ENCODE results near the gene MOGAT3.

MOGAT3 gene

GRCh38 chr7:101160910-101161309, 39.9 kb downstream of the MOGAT3 start:
- no peak for DNase-seq

GRCh38 chr7:101159696-101160674, 40.9 kb downstream of the MOGAT3 start:
- DNase-seq: peak; percentile 56

- DNase-seq: no peak
These were observed 43.8 kb downstream of the MOGAT3 start for GRCh38 chr7:101156866-101157589.

- DNase-seq: no peak
These were observed 44.6 kb downstream of the MOGAT3 start for GRCh38 chr7:101156277-101156676.

- no peak for DNase-seq
These were observed 45.5 kb downstream of the MOGAT3 start for GRCh38 chr7:101155303-101155702.

GRCh38 chr7:101154693-101155102, 46.1 kb downstream of the MOGAT3 start:
- DNase-seq: no peak

- peak; percentile 95 for DNase-seq
These were observed 46.7 kb downstream of the MOGAT3 start, which contains the start of gene AP1S1 for GRCh38 chr7:101153969-101154692. Gene AP1S1 (plus strand): TSS chr7:101154476. CDS start chr7:101154515, 39 bp downstream.

GRCh38 chr7:101151908-101152651, 48.8 kb downstream of the MOGAT3 start:
- no peak for DNase-seq

All from fibroblast of skin of back (primary cell).